HS-27A (cell line): Measurements from ENCODE around the gene VAPB.

ENCODE experiments used
- DNase-seq: peaks from one replicate; pipeline ENCODE4 v3.0.0-alpha.2; 2012; ENCODE audit warnings: low read depth, missing footprints

The VAPB gene

DNA sequence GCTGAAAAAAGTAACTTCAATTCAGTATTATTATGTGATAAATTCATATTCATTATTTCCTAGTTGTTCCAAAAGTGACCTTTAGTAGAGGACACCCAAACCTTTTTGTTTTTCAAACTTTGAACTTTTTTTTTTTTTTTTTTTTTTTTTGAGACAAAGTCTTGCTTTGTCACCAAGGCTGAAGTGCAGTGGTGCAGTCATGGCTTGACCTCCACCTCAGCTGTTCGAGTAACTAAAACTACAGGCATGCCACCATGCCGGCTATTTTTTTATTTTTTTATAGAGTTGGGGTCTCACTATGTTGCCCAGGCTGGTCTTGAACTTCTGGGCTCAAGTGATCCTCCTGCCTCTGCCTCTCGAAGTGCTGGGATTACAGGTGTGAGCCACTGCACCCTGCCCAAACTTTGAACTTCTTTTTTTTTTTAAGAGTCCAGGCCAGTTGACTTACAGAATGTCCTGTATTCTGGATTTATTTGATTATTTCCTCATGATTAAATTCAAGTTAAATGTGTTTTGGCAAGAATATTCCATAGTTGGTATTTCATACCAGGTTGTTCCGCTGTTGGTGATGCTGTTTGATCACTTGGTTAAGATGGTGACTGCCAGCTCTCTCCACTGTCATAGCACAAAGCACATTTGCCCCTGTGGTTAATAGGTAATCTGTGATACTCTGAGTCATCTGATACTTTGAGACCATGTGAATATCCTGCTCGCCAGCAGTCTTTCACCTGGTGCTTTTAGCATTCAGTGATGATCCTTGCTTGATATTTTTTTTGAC, 48.0 kb downstream of the VAPB start:
- DNase-seq: no peak

DNA sequence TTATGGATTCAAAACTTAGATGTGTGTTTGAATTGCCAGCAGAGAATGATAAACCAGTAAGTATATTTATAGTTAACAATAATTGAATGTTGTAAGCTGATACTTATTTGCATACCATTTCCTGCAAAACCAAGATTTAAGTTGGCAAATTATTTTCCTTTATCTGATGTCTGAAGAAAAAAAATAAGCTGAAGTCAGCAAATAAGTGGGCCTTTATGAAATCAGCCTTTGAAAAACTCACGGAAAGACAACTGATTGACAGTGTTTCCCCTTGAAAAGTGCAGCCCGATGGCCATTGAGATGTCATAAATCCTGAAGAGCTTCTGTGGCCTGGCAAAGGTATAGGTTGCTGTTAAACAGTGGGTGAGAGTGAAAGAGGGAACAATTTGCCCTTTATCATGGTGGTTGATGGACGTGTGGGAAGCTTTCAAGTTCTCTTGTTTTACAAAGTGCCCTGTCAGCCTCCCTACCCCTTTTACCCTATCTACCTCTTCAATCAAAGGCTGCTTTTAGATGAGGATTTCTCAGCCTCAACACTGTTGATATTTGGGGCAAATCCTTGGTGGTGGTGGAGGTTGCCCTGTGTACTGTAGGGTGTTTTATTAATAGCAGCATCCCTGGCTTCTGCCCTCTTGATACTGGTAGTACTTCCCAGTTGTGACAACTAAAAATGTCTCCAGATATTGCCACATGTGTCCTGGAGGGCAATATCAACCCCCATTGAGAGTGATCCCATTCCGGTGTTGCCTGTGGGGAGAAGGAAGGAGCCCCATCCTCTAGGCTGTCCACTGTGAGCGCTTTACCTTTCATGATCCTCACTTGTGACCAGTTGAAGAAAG, 50.2 kb downstream of the VAPB start:
- DNase-seq: no peak

DNA sequence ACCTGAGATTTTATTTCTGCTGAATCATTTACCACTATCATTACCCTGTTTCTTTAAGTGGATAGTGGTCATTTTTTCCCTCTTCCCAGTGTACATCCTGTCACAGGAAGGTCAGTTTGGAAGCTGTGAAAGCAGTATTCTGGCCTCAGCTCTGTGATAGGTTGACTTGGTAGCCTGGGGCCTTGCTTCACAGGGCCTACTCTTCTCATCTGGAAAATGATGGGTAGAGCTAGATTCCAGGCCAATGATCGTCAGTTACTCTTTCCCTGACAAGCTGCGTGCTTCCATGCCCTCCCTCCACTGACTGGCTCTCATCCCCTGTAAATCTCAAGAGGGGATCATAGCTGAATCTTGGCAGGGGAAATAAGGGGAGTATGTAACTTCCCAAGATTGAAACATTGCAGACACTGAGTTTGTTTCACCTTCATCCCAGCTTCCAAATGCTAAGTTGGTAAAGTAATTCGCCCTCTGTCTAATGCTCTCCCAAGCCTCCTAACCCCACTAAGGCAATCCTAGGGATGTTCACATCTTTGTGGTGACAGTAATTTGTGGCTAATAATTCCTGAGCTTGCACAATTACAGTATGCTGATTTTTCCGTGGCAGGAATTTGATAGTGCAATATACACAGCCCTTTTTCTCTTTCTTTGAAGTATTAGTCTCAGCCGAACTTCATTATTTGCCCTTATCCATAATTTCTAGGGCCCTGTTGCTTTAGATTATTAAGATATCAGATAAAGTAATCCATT, 51.2 kb downstream of the VAPB start:
- DNase-seq: no peak

GRCh38 chr20:58441723-58442122, 52.7 kb downstream of the VAPB start:
- no peak for DNase-seq

DNA sequence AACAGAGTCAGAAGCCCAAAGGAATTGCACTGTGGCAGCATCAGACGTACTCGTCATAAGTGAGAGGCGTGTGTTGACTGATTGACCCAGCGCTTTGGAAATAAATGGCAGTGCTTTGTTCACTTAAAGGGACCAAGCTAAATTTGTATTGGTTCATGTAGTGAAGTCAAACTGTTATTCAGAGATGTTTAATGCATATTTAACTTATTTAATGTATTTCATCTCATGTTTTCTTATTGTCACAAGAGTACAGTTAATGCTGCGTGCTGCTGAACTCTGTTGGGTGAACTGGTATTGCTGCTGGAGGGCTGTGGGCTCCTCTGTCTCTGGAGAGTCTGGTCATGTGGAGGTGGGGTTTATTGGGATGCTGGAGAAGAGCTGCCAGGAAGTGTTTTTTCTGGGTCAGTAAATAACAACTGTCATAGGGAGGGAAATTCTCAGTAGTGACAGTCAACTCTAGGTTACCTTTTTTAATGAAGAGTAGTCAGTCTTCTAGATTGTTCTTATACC, 55.8 kb downstream of the VAPB start:
- no peak for DNase-seq

GRCh38 chr20:58446264-58446959, 57.4 kb downstream of the VAPB start:
- no peak for DNase-seq

- no peak for DNase-seq
Measured at GRCh38 chr20:58446960-58447265, 57.9 kb downstream of the VAPB start.

DNA sequence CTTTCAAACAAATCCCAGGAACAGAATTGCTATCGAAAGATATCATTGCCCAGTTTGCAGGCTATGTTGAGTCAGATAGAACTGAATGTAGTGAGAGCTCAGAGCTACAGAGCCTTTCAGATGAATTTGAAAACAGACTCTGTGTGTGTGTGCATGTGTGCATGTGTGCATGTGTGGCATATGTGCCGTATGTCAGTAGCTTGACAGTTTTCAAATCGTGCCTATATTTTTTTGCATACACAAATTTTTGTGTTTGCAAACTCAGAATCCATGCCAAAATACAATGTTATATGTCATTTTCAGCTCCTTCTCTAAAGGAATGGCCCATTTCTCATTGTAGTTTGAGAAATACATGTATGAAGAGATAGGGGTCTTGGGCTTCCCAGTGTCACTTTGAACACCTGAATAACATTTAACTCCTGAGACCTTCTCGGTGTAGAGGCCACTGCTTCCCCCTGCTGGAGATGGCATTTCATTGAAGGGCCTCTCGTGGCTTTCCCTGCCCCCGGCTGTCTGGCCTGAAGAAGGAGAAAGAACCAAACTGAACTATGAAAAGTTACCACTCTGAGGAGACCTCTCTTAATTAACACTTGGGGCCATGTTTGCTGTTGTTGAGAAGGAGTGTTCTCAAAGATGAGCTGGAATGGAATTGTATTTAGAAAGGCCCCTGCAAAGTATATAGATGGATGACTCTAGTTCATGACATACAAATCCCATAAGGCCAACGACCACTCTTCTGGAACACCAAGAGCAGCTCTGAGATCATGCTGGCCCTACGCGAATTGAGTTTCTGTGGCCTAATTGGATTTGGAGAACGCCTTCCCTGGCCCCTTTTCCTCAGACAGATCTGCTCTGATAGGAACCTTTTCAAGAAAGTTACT, 58.7 kb downstream of the VAPB start:
- DNase-seq: no peak

GRCh38 chr20:58448958-58449357, 59.9 kb downstream of the VAPB start:
- no peak for DNase-seq

- no peak for DNase-seq
Measured at GRCh38 chr20:58449681-58450221, 60.7 kb downstream of the VAPB start.

- DNase-seq: no peak
Measured at GRCh38 chr20:58450254-58450653, 61.2 kb downstream of the VAPB start.

DNA sequence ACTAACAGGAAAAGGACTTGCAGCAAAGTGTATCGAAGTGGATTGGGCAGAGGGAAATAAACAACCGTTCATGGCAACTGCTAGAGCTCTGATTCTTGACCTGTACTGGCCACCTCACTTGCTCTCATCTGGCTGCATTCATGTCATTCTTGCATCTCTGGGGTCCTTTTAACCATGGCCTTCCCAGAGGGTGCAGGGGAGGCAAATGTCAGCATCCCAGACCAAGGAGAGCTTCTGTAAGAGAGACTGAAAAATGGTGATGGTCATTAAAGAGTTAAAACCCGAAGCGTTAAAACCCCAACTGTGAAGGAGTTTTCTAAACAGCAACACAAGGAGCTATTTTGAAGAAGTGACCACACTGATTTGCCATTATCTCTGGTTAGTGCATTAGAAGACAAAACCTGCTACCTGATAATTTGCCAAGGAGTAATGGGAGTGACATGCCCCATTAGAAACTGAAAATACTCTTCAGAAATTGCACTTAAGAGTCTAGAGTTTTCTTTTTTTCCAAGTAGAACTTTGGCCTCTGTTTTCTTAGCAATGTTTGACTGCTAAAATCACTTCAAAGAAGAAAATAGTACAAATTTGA, 63.7 kb downstream of the VAPB start:
- no peak for DNase-seq

GRCh38 chr20:58453391-58453790, 64.4 kb downstream of the VAPB start:
- DNase-seq: no peak

DNA sequence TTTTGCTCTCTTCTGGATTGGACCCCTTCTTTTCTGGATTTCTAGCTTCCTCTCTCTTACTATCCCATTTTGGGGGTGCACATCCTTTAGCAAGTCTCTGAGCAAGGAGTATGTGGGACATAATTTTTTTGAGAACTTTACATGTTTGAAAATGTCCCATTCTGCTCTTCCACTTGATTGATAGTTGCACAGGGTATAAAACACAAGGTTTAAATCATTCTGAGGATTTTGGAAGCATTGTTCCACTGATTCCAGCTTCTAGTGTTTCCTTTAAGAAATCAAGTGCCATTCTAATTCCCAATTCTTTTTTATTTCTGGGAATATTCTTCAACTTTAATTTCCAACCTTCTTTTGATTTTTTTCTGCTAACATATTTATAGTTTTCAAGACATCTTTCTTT, 65.4 kb downstream of the VAPB start:
- DNase-seq: no peak

DNA sequence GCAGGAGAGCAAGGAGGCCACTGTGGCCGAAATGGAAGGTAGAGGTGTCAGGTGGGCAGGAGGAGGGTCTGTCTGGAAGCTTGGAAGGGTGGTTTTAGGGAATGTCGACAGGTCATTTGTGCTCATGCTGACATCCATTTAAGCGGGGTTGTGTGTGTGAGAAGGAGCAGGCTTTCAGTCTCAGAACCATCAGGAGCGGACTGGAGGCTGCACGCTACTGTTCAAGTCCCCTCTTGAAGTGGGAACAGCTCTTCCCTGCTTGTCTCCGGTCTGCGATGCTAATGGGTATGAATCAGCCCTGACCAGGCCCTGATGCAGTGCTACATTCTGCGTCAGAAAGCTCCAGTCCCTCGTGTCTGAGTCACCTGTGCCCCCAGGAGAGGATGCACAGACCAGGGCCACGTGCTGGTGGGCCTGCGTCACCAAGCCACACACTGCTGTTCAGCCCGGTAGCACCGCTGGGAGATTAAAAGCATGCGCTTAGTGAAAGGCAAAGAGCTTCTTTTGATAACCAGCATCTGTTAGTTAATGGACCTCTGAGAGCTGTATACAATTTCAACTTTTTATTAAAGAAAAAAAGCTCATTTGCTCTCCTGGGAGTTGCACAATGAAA, 68.2 kb downstream of the VAPB start:
- DNase-seq: no peak

GRCh38 chr20:58458342-58459057, 69.5 kb downstream of the VAPB start:
- DNase-seq: no peak

DNA sequence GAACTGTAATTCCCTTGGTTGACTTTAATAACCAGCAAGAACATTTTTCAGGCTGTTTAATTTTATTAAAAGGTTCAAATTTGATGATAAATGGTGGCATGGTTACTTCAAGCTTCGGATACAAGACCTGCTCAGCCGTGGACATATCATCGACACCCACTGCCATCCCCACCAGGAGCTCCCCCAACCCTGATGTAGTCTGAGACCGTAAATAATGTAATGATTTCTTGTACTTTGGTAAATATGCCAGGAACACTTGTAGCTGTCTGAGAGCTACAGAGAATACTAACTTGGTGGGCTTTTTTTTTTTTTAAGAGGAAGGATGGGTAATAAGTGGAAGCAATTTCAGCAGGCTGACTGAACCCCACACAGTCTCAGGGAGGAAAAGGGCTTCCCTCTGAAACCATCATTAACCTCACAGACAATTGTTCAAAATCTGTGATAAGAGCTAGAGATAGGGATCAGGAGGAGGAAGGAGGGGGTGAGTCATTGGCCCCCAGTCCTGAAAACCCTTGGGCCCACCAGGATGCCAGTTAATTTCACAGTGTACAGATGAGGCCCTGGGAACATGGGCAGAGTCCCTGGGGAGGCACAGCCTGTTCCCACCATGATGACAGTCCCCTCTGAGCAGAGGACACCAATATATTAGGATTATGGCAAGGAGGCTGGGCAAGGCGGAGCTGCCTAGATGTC, 70.2 kb downstream of the VAPB start:
- no peak for DNase-seq

DNA sequence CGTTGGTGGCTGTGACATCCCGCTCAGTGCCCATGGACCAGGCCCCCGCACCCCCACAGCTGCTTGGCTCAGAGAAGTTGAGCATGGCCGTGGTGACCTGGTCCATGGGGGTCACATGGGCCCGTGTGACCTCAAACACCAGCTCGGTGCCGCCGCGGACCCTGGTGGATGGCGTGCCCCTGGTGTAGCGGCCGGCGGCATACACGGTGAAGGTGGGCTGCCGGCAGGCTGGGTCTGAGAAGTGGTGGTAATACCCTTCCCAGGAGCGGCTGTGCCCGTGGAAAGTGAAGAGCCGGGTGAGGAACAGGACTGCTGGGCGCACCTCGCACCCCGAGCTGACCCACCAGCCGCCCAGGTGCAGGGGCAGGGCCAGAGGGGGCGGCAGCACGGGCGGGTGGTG, 72.1 kb downstream of the VAPB start:
- no peak for DNase-seq

DNA sequence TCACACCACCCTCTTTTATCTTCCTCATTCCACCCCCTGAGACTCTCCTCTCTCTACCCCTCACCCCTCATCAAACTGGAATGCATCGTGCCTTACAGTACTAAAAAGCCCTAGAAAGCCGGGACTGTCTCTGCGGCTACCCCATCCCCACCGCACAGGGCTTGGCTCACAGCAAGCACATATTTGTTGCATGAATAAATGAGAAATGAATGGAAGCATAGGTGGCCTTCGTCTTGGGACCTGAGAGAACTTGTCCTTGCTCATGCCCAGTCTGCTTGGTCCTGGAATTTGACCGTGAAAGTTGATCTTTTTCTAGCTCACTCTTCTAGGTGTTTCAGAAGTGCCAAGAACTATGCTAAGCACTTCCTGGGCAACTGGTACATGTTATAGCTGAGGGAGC, 72.9 kb downstream of the VAPB start:
- DNase-seq: no peak
